Amniotic epithelial cell (primary cell): ENCODE measurements around the gene CKB.

Experiments
- DNase-seq: peaks from one replicate; pipeline ENCODE4 v3.0.0-alpha.2; 2010; ENCODE audit warnings: low read depth

Gene CKB

DNA sequence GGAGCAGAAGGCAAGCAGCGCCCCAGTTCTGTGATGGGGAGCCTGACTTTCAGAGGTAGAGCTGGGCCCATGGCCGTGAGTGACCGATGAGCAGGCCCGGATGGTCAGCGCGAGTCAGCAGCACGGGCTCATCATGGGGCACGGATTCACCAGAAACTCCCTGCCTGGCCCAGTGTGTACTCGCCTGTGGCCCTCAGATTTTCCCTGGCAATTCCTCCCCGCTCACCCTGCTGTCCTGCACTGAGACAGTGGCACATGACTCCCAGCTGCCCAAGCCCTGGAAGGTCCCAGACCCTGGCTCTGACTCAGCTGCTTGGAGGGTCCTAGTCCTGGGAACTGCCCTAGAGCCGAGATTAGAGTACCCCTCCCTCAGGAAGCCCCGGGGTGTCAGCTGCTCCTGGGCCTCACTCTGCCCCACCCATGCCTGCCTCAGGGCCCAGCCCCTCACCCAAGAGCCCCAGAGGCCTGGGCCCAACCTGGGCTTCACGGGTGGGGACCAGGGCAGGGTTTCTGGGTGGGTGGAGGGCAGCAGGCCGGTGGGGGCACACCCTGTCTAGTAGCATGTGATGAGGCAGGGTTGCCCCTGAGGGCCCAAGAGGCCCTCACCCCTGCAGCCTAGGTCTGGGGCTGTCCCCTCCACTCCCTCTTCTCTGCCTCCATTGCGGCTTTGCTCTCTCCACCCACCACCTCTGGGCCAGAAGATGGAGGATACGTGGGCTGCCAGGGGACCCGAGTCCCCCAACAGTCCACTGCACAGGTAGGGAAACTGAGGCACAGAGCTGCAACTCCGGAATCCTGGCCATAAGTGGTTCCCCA is 14.8 kb upstream of the CKB start:
- no peak for DNase-seq

DNA sequence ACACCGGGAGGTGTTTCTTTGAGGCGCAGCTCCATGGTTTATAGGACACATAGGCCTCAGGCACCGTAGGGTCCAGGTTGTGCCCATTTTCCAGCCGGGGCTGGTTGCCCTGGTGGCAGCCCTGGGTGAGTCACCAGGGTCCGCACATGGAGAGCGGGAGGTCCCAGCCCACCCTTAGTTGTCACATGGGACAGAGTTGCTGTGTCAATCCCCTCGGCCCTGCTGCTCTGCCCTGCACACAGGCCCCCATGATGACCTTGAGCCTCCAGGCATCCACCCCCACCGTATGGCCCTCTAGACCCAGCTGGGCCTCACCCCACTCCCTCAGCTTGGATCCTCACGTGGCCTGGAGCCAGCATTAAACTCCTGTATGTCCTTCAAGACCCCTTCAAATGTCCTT is 14.1 kb upstream of the CKB start:
- no peak for DNase-seq

DNA sequence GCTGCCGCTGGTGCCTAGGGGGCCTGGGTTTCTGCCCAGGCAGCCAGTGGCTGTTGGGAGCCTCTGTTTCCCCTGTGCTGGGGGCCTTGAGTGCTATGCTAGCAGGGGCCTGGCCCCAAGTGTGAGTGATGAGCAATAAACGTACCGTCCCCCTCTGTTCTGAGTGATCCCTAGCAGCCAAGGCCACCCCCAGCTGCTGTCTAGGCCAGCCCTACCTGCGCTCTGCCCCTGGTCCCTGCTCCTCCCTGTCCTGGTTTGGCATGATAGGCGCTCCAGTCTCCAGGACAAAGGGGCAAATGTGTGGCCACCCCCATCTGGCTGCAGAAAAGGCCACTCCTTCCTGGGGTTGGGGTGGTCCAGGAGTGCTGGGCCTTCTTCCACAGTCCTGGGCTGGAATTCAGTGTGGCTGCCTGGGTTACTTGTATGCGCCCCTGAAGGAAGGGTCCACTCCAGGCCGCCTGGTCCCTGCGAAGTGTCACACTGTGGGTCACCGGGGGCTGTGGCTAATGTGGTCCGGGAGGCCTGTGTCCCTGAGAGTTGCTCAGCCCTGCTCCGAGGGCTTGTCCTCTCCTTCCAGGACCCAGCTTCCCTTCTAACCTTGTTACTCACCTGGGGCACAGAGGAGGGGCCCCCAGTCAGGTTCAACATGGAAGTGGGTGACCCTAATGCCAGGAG is 13.4 kb upstream of the CKB start:
- DNase-seq = no peak

DNA sequence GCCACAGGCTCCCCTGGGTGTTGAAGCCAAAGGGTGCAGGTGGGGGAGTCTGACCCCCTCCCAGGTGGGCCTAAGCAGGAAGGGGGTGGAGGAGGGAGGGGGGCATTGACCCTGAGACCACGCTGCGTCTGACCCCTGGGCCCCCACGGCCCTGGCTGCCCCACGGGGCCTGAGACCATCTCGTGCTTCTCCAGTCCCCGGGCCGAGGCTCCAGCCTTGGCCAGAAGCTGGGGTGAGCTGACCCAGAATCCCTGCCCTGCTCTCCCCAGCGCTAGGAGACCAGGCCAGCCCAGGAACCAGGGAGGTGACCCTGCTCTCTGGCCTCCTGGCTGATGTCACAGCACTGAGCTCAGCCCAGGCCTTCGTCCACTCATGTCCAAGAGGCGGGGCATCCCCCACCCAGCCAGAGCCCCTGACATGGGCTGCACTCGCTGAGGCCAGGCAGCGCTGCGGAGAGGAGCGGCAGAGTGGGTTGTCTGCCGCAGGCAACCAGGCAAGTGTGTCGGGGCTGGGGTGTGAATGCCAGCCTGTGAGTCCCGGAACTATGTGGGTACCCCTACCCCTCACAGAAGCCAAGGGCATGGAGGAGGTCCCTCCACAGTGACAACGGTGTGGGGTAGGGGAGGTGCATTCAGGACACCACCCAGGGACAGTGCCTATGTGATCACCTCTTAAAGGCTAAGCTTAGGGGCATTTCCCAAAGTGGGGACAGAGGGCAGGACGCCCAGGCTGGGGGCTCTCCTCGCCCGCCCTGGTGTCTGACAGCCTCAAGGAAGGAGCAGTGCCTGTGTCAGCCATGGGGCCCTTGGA is 12.7 kb upstream of the CKB start:
- no peak for DNase-seq

DNA sequence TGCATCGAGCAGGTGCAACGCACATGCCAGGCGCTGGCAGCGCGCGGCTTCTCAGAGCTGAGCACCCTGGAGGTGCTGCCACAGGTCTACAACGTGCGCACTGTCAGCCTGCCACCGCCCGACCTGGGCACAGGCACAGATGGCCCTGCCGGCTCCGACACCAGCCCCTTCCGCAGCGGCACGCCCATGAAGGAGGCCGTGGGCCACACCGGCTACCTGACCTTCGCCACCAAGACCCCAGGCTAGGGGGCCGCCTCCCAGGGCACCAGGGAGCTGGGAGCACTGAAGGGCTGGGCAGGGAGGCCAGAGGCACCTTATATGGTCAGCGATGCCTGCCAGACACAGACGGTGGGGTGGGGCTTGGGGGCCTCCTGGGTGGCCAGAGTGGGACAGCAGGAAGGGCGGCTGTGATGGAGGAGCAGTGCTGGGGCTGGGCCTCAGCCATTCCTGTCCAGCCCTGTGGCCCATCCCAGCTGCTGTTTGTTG is 12.0 kb upstream of the CKB start:
- no peak for DNase-seq

DNA sequence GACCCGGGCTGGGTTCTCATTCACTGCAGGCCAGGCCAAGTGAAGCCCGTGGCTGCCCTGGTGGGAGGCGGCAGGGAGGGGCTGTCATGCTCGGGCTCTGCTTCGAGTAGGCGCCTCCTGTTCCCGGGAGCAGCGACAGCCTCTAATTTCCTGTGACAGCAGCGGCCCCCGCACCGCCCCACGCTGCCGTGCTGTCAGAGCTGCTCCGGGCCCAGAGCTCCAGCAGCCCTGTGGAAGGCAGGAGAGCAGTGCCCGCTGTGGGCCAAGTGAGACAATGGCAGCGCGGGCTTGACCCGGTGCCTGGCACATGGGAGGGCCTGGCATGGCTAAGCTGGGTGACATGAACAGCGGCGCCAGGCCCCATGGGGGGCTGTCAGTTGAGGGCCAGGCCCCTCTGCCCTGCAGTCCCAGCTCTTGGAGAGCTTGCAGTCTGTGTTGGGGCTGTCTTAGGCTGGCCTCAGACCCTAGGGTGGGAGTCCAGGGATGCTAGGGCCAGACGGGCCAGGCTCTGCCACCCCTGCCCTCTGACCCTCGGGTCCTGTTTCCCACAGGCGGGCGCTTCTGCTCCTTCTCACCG is 11.5 kb upstream of the CKB start:
- DNase-seq = no peak

DNA sequence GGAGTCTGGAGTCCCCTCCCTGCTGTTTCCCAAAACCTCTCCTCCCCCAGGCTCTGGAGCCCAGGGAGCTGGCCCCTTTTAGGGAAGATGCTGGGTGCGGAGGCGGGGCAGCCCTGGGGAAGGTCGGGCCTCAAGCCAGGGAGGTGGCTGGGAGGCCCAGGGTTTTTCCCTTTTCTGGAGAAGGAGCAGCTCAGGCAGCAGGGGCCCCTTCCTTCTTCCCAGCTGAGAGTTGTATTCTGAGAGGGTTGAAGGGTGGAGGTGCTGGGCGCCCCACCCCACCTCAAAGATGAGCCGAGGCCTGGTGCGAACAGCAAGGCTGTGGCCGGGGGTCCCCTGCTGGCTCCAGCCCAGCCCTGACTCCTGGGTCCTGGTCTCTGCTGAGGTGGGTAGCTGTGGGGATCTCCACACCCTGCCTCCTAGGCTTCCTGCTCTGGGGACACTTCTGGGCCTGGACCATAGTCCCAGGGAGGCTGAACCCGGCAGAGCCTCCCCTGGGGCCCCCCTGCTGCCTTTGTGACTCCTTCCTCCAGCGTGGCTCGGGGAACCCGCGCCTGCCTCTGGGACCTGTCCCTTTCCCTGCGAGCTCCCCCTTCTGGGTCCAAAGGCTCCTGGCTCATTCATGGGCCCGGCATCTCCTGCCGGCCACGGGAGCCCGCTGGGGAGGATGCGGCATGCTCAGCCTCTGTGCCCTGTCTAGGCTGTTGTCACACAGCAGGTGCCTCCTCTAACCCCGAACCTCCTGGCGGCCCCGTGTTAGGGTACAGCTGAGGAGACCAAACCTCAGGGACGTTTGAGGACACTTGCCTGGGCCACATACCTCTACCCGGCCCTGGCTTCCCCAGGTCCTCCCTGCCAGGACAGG is 10.7 kb upstream of the CKB start:
- no peak for DNase-seq

DNA sequence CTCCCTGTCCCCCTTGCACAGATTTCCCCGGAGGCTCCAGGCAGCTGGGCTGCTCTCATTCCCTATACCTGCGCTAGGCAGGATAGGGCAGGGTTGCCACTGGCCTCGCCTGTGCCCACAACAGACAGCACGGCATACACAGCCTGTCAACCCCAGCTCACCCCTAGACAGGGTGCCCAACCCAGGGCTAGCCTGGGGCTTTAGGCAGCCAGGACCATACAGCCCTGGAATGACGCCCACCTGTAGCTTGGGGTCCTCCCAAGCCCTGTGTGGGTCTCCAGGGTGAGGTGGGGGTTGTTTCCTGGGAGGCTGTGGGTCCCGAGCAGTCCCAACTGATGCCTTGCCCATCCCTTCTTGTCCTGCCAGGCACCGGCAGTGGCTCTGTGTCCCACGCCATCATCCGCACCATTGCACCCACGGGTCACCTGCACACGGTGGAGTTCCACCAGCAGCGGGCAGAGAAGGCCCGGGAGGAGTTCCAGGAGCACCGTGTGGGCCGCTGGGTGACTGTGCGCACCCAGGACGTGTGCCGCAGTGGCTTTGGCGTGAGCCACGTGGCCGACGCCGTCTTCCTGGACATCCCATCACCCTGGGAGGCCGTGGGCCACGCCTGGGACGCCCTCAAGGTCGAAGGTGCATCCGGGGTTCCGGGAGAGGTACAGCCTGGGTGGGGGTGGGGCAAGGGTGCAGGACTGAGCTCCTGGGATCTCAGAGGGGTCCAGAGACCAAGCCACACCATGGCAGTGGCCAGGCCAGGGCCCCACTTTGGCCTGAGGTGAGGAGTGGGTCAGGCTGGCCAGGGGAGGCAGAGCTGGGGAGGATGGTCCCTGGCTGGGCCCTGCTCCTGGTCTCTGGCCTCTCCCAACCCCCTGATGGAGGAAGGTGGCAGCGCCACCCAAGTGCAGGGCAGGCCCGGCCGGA is 9.8 kb upstream of the CKB start:
- no peak for DNase-seq

DNA sequence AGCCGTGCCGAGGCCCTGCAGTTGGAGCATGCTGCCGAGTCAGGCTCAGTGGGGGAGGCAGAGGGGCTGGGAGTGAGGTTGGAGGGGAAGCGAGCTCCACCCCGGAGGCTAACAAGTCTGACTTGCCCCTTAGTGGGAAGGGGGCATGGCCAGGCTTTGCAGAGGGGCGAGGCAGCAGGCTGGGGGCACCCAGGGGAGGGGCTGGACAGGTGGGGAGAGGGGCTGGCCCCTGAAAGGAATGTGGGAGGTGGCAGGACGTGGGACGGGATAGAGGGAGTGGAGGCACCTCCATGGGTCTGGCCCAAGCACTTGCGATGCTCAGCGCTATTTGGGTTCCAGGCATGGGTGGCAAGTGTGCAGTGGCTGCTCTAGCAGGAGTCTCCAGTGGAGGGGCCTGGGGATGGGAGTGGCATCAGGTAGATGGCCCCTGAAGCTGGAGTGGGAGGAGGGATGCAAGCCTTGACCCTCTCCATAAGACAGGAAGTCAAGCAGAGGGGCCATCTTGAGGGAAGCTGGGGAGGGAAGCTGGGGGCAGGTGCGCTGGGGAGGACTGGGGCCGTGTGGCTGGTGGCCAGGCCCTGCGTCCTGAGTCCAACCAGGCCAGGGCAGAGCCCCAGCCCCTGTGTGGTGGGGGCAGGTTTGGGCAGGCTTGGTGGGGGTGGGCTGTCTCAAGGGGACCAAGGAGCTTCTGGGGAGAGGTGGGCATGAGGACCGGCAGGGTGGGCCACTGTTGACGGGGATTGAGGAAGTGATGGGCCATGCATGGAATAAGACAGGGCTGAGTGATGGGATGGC is 9.0 kb upstream of the CKB start:
- no peak for DNase-seq

DNA sequence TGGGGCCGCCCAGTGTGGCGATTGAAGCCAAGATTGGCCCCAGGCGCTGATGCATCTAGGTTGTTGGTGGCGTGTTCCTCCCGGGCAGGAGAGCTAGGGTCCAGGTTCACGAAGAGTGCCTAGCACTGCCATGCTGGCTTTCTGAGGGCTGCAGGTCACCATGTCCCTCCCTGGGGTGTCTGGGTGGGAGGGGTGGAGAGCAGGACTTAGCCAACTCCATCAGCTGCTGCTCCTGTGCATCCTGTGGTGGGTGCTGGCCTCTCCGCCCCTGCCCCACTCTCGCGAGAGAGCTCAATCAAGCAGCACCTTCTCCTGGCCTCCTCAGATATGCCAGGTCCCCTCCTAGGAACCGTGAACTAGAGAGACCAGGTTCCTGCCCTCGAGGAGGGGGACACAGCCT is 8.2 kb upstream of the CKB start:
- DNase-seq = no peak

DNA sequence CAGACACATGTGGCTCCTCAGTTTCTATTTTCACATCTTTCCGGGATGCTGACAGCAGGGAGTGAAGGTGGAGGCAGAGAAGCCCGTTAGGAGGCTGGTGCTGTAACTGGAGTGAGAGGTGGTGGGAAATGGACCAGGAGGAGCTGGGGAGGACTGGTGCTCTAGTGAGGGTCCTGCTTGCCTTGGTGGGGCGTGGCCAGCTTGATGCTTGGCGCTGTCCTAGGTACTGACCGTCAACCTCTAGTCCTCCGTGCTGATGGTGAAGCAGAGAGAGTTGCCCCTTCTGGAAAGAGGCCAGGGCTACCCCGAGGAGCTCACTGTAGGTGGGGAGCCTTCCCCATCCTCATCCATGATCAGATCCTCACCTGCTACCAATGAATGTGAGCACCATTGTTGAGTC is 7.8 kb upstream of the CKB start:
- DNase-seq = no peak

DNA sequence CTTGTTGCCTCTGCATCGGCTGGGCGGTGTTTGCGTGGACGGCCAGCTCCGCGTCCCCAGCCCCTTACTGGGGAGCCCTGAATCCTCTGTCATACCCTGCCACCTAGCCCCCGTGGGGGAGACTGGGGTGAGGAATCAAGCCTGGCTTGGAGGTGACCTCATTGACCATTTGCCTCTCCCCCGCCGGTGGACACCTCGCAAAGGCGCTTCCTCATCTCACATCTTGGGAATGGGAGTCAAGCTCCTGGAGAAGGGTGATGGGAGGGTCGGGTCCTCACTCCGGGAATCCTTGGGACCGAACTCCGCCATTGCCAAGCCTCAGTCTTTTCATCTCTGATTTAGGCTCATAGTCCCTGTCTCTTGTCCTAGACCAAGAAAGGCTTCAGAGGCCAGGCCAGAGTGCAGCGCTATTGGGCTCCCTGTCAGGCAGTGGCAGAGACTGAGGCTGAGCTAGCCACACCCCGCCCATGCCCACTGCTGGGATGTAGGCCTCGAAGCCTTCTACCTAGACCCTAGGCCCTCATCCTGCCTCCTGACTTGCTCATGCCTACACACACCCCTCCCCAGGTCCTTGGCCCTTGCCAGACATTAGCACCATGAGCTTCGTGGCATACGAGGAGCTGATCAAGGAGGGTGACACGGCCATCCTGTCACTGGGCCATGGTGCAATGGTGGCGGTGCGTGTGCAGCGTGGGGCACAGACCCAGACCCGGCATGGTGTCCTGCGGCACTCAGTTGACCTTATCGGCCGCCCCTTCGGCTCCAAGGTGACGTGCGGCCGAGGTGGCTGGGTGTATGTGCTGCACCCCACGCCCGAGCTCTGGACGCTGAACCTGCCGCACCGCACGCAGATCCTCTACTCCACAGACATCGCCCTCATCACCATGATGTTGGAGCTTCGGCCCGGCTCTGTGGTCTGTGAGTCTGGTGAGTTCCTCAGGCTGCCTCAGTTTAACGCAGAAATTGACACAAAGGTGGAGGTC is 7.0 kb upstream of the CKB start:
- no peak for DNase-seq

DNA sequence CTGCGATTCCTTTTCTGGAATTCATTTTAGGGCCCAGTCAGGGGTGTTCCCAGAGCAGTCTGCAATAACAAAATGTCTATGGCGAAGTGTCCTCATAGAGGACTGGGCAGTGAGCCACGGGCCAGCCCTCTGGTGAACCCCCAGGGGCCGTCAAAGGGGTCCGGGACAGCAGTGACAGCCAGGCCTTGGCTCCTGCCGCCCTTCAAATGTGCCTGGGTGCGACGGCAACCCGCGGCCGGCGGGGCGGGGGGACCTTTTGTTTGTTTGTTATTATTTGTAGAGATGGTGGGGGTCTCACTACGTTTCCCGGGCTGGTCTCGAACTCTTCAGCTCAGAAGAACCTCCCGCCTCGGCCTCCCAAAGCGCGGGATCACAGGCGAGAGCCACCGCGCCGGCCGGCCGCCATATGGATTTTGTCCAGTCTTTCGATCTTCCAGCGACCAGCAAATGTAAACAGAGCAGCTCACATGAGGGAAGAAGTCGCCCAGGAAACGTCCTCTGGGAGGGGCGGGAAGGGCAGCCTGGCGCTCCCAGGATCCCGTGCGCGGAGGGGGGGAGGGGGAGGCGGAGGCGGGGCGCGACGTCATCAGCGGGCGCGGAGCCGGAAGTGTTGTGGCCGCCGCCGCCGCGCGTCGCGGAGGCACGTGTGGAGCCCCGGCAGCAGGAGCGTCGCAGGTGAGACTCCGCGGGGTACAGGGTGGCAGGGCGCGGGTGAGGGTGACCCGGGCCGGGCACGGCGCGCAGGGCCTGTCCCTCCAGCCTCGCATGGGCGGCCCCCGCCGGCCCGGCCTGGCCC is 6.2 kb upstream of the CKB start, which contains the start of gene TRMT61A:
TSS of gene TRMT61A (plus strand) at position 610 of the 796 bp plus-strand sequence. CDS start 783 bp downstream, outside the sequence.
- DNase-seq = peak; percentile 85

DNA sequence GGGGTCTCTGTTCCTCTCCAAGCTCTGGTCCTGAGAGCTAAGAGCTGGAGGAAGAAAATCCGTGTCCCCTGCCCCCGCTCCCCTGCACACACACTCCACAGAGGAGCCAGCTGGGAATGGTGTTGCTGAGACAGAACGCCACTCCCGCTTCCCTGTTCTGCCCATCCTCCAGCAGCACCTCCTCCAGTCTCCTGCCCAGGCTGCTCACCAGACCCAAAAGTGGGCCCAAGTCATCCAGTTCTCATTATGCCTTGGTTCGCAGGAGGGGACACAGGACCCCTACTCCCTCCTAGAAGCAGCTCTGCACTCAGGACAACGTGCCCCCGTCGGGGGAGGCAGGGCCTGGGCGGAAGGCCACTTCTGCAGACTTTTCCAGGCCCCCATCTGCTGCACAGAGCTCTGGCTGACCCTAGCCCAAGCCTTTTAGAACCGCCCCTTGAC is 5.5 kb upstream of the CKB start:
- no peak for DNase-seq

DNA sequence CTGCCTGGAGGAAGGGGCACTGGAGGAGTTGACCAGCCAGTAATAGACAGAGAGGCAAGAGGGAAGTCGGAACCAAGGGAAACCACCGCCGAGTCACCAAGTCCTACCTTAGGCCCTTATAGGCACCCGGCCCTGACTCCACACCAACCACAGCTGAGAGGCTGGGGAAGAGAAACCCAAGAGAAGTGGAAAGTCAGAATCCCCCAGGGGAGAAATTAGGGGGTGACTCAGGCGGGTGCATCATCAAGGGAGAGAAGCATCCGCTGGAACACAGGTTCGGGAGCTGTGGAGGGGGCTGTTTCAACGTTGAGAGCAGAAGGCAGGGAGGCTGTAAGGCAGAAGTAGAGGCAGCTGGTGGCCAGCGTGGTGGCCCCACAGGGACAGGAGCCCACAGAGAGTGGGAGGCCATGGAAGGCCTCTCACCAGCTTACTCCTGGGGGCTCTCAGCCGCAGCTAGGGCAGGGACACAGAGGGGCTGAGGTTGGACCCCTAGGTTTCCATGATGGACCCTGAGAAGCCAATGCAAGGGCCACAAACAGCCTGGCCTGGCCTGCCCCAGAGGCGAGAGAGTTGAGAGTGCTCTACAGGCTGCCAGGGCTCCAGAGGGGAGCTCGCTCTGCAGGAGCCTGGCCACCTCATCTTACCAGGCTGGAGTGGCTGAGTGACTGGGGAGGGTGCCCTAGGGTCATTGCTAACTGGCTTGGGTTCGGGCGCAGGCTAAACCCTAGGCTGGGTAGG is 4.9 kb upstream of the CKB start:
- no peak for DNase-seq

DNA sequence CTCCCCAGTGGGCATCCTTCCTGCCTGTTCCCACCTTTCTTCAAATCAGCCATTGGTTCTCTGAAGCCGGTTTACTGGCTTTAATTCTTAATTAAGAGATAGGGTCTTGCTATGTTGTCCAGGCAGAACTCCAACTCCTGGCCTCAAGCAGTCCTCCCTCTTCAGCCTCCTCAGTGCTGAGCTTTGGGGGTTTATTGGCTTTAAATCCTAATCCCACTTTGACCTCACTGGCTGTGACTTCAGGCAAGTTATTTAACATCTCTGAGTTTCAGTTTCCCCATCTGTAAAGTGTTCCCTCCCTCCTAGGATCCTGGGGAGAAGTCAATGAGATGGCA is 4.3 kb upstream of the CKB start:
- DNase-seq = no peak
